Forelimb muscle (tissue), 1 donor: ENCODE measurements around the gene ATP1B2. TPM values are rescaled to one million over a fixed set of nuclear protein-coding genes. Genes with fewer than 3 reads are reported as not detected.
"Not testable (repeated sequence)": the region's sequence is repeated elsewhere in the genome, so short reads cannot be mapped to it uniquely, and the experiment has no call there.

Experiments
- DNase-seq: peaks from one replicate; pipeline ENCODE4 v3.0.0-alpha.2; 2013; ENCODE audit warnings: low read depth
- polyA plus RNA-seq: library from polyadenylated mRNA; unstranded; fragments of 120-200 nt; gene quantifications from one replicate; pipeline ENCODE4 v1.2.1, GENCODE V29; 2013; ENCODE audit not compliant: insufficient read length

Gene ATP1B2
- polyA plus RNA-seq, 1 donor = 33.9 TPM

GRCh38 chr17:7634384-7634783 is 16.3 kb upstream of the ATP1B2 start:
- no peak for DNase-seq

GRCh38 chr17:7636163-7636562 is 14.6 kb upstream of the ATP1B2 start:
- DNase-seq = no peak

- DNase-seq = no peak
These were observed 9.9 kb upstream of the ATP1B2 start for GRCh38 chr17:7640783-7641182.

GRCh38 chr17:7641635-7642034 is 9.1 kb upstream of the ATP1B2 start:
- not testable (repeated sequence) for DNase-seq

- no peak for DNase-seq
These were observed 6.0 kb upstream of the ATP1B2 start for GRCh38 chr17:7644775-7645174.

GRCh38 chr17:7646457-7646856 is 4.3 kb upstream of the ATP1B2 start:
- DNase-seq = no peak

GRCh38 chr17:7647018-7647417 is 3.7 kb upstream of the ATP1B2 start:
- no peak for DNase-seq

- no peak for DNase-seq
These were observed 455 bp downstream of the ATP1B2 start for GRCh38 chr17:7651097-7651664.

GRCh38 chr17:7651665-7652387 is 1.1 kb downstream of the ATP1B2 start:
- no peak for DNase-seq

GRCh38 chr17:7652388-7653356 is 1.9 kb downstream of the ATP1B2 start:
- no peak for DNase-seq

GRCh38 chr17:7654832-7655540 is 4.3 kb downstream of the ATP1B2 start:
- no peak for DNase-seq

GRCh38 chr17:7655541-7655840 is 4.8 kb downstream of the ATP1B2 start:
- no peak for DNase-seq

GRCh38 chr17:7656958-7657609 is 6.4 kb downstream of the ATP1B2 start:
- DNase-seq = no peak

GRCh38 chr17:7667656-7668406 is 17.1 kb downstream of the ATP1B2 start:
- DNase-seq = no peak

- no peak for DNase-seq
These were observed 17.8 kb downstream of the ATP1B2 start for GRCh38 chr17:7668482-7668881.

GRCh38 chr17:7673239-7673638 is 22.5 kb downstream of the ATP1B2 start:
- no peak for DNase-seq

GRCh38 chr17:7674934-7675333 is 24.2 kb downstream of the ATP1B2 start:
- no peak for DNase-seq

- no peak for DNase-seq
These were observed 25.8 kb downstream of the ATP1B2 start for GRCh38 chr17:7676533-7676932.

GRCh38 chr17:7677388-7678067 is 26.8 kb downstream of the ATP1B2 start:
- DNase-seq = no peak

- DNase-seq = no peak
These were observed 34.3 kb downstream of the ATP1B2 start for GRCh38 chr17:7684851-7685532.
